Measurements from ENCODE around the gene DMD.

Gene DMD

GRCh38 chrX:32293962-32294700 lies 917.2 kb downstream of the DMD start:
- Histone ChIP-seq H3K4me1 (ENCODE audit: low read length) (no peaks in the 10 kb centered on the region), H2AFZ (ENCODE audit: low read length) (no peak overlapping the region), H4K20me1 (ENCODE audit: insufficient read depth, low read length) (no peaks in the 10 kb centered on the region), H3K4me2 (ENCODE audit: low read depth, low read length) (no peak overlapping the region), H3K27ac (ENCODE audit: low read length) (no peak overlapping the region), H3K9ac (ENCODE audit: low read length) (no peak overlapping the region), H3K79me2 (ENCODE audit: low read length) (no peaks in the 10 kb centered on the region), H3K9me3 (replicated peaks; ENCODE audit: insufficient read depth, low read length) (no peaks in the 10 kb centered on the region), H3K9me2 (replicated peaks; ENCODE audit: insufficient read depth, low read length) (no peaks in the 10 kb centered on the region), H3K36me3 (replicated peaks; ENCODE audit: insufficient read depth, low read length) (no peaks in the 10 kb centered on the region), H3K27me3 (replicated peaks; ENCODE audit: insufficient read depth, low read length) (no peaks in the 10 kb centered on the region), H3K4me3 (ENCODE audit: low read length) (no peak overlapping the region), H3F3A (ENCODE audit: insufficient read depth, low read length) (no peaks in the 10 kb centered on the region)
- DNase-seq = no peak
- TF ChIP-seq CTCF (IDR thresholded peaks at IDR 0.05; ENCODE audit: low read length) (no peak), EZH2phosphoT487 (IDR thresholded peaks at IDR 0.05; ENCODE audit: low read length) (no peak), EZH2 (optimal IDR thresholded peaks at IDR 0.05; ENCODE audit: low read depth, low read length) (no peak)

GRCh38 chrX:32289356-32289755 lies 922.0 kb downstream of the DMD start:
- Histone ChIP-seq H4K20me1 (ENCODE audit: insufficient read depth, low read length) (no peaks in the 10 kb centered on the region), H3K9me3 (replicated peaks; ENCODE audit: insufficient read depth, low read length) (no peaks in the 10 kb centered on the region), H3K27me3 (replicated peaks; ENCODE audit: insufficient read depth, low read length) (no peaks in the 10 kb centered on the region), H3K9me2 (replicated peaks; ENCODE audit: insufficient read depth, low read length) (no peaks in the 10 kb centered on the region), H3K36me3 (replicated peaks; ENCODE audit: insufficient read depth, low read length) (no peaks in the 10 kb centered on the region), H3K9ac (ENCODE audit: low read length) (no peak overlapping the region), H3K4me2 (ENCODE audit: low read depth, low read length) (no peak overlapping the region), H2AFZ (ENCODE audit: low read length) (no peak overlapping the region), H3K4me3 (ENCODE audit: low read length) (no peak overlapping the region), H3K79me2 (ENCODE audit: low read length) (no peaks in the 10 kb centered on the region), H3F3A (ENCODE audit: insufficient read depth, low read length) (no peaks in the 10 kb centered on the region), H3K4me1 (ENCODE audit: low read length) (no peaks in the 10 kb centered on the region), H3K27ac (ENCODE audit: low read length) (no peak overlapping the region)
- TF ChIP-seq CTCF (IDR thresholded peaks at IDR 0.05; ENCODE audit: low read length) (no peak), EZH2phosphoT487 (IDR thresholded peaks at IDR 0.05; ENCODE audit: low read length) (no peak), EZH2 (optimal IDR thresholded peaks at IDR 0.05; ENCODE audit: low read depth, low read length) (no peak)
- DNase-seq = no peak

GRCh38 chrX:32281853-32282252 lies 929.5 kb downstream of the DMD start:
- H3K36me3 ChIP-seq (replicated peaks; ENCODE audit: insufficient read depth, low read length) = no peaks in the 10 kb centered on the region
- H3K9me2 ChIP-seq (replicated peaks; ENCODE audit: insufficient read depth, low read length) = no peaks in the 10 kb centered on the region
- DNase-seq = no peak
- H3K27me3 ChIP-seq (replicated peaks; ENCODE audit: insufficient read depth, low read length) = no peaks in the 10 kb centered on the region
- H2AFZ ChIP-seq (ENCODE audit: low read length) = no peak overlapping the region
- H3K4me3 ChIP-seq (ENCODE audit: low read length) = no peak overlapping the region
- no peaks in the 10 kb centered on the region for H4K20me1 ChIP-seq (ENCODE audit: insufficient read depth, low read length)
- H3K27ac ChIP-seq (ENCODE audit: low read length) = no peak overlapping the region
- TF ChIP-seq EZH2phosphoT487 (IDR thresholded peaks at IDR 0.05; ENCODE audit: low read length) (no peak), EZH2 (optimal IDR thresholded peaks at IDR 0.05; ENCODE audit: low read depth, low read length) (no peak), CTCF (IDR thresholded peaks at IDR 0.05; ENCODE audit: low read length) (no peak)
- no peaks in the 10 kb centered on the region for H3F3A ChIP-seq (ENCODE audit: insufficient read depth, low read length)
- H3K4me2 ChIP-seq (ENCODE audit: low read depth, low read length) = no peak overlapping the region
- no peaks in the 10 kb centered on the region for H3K9me3 ChIP-seq (replicated peaks; ENCODE audit: insufficient read depth, low read length)
- H3K9ac ChIP-seq (ENCODE audit: low read length) = no peak overlapping the region
- H3K4me1 ChIP-seq (ENCODE audit: low read length) = no peaks in the 10 kb centered on the region
- H3K79me2 ChIP-seq (ENCODE audit: low read length) = no peaks in the 10 kb centered on the region

Data from MM.1S (cell line).